Measurements from ENCODE around the gene CPLANE2.

Gene CPLANE2

GRCh38 chr1:16187748-16188401 is 49.1 kb downstream of the CPLANE2 start:
- no peak overlapping the region for H3K4me3 ChIP-seq (replicated peaks; ENCODE audit: low read depth, low read length)
- TF ChIP-seq CTCF (IDR thresholded peaks at IDR 0.05; ENCODE audit: low read length, missing control alignments): peak; percentile 98
- DNase-seq (ENCODE audit: low read depth): peak; percentile 79

GRCh38 chr1:16186655-16187235 is 50.2 kb downstream of the CPLANE2 start:
- H3K4me3 ChIP-seq (replicated peaks; ENCODE audit: low read depth, low read length): no peak overlapping the region
- no peak for DNase-seq (ENCODE audit: low read depth)
- no peak for TF ChIP-seq CTCF (IDR thresholded peaks at IDR 0.05; ENCODE audit: low read length, missing control alignments)

- TF ChIP-seq CTCF (IDR thresholded peaks at IDR 0.05; ENCODE audit: low read length, missing control alignments): no peak
- no peak for DNase-seq (ENCODE audit: low read depth)
- H3K4me3 ChIP-seq (replicated peaks; ENCODE audit: low read depth, low read length): no peak overlapping the region
Observed at GRCh38 chr1:16184557-16185303, 52.3 kb downstream of the CPLANE2 start.

- TF ChIP-seq CTCF (IDR thresholded peaks at IDR 0.05; ENCODE audit: low read length, missing control alignments): no peak
- DNase-seq (ENCODE audit: low read depth): no peak
- H3K4me3 ChIP-seq (replicated peaks; ENCODE audit: low read depth, low read length): no peak overlapping the region
Observed at GRCh38 chr1:16183765-16184556, 53.0 kb downstream of the CPLANE2 start.

- no peak overlapping the region for H3K4me3 ChIP-seq (replicated peaks; ENCODE audit: low read depth, low read length)
- no peak for TF ChIP-seq CTCF (IDR thresholded peaks at IDR 0.05; ENCODE audit: low read length, missing control alignments)
- peak; percentile 61 for DNase-seq (ENCODE audit: low read depth)
Observed at GRCh38 chr1:16183179-16183578, 53.8 kb downstream of the CPLANE2 start.

- DNase-seq (ENCODE audit: low read depth): peak; percentile 91
- no peak for TF ChIP-seq CTCF (IDR thresholded peaks at IDR 0.05; ENCODE audit: low read length, missing control alignments)
- H3K4me3 ChIP-seq (replicated peaks; ENCODE audit: low read depth, low read length): no peak overlapping the region
Observed at GRCh38 chr1:16181887-16182719, 54.9 kb downstream of the CPLANE2 start.
